GM23338 (cell line): ENCODE results near the gene RPS6KA3. TPM values are rescaled to one million over a fixed set of nuclear protein-coding genes. Genes with fewer than 3 reads are reported as not detected.

Source experiments
- ATAC-seq: fragments of 200-7000 bp; cut with Tn5 transposase; 3 replicates; pipeline ENCODE4 v1.9.1; 2020
- DNase-seq: peaks from one replicate; pipeline ENCODE4 v3.0.0-alpha.2; 2015; ENCODE audit warnings: low spot score
- H2AFZ ChIP-seq: fragments of 200-600 bp; sonication (generic); 2 replicates; pipeline ENCODE4 v1.8.0; 2016; ENCODE audit warnings: antibody characterized with exemption, mild to moderate bottlenecking, moderate library complexity
- H3F3A ChIP-seq: fragments of 200-600 bp; sonication (generic); replicated peaks from 2 replicates; pipeline ENCODE4 v1.8.0; 2017; ENCODE audit warnings: antibody characterized with exemption, mixed run types, low read depth
- H3K27ac ChIP-seq: fragments of 200-600 bp; sonication (generic); 2 replicates; pipeline ENCODE4 v1.6.1; 2016; ENCODE audit warnings: low read depth
- H3K27me3 ChIP-seq: fragments of 200-600 bp; sonication (generic); 2 replicates; pipeline ENCODE4 v1.8.0; 2016; ENCODE audit warnings: mild to moderate bottlenecking, mixed run types, moderate library complexity; ENCODE audit not compliant: insufficient read depth
- H3K36me3 ChIP-seq: fragments of 200-600 bp; sonication (generic); 2 replicates; pipeline ENCODE4 v1.8.0; 2016; ENCODE audit warnings: mild to moderate bottlenecking; ENCODE audit not compliant: insufficient read depth
- H3K4me1 ChIP-seq: fragments of 200-600 bp; sonication (generic); 2 replicates; pipeline ENCODE4 v1.8.0; 2016; ENCODE audit warnings: mild to moderate bottlenecking, moderate library complexity; ENCODE audit not compliant: insufficient read depth
- H3K4me2 ChIP-seq: fragments of 200-600 bp; sonication (generic); 2 replicates; pipeline ENCODE4 v1.7.1; 2017; ENCODE audit warnings: mixed run types
- H3K4me3 ChIP-seq: fragments of 200-600 bp; sonication (generic); 2 replicates; pipeline ENCODE4 v1.6.1; 2016; ENCODE audit warnings: mixed run types
- H3K79me2 ChIP-seq: fragments of 200-600 bp; sonication (generic); replicated peaks from 2 replicates; pipeline ENCODE4 v1.8.0; 2017; ENCODE audit warnings: mild to moderate bottlenecking; ENCODE audit not compliant: insufficient read depth
- H3K9me2 ChIP-seq: fragments of 200-600 bp; sonication (generic); 2 replicates; pipeline ENCODE4 v1.8.0; 2017; ENCODE audit not compliant: insufficient read depth
- H4K20me1 ChIP-seq: fragments of 200-600 bp; sonication (generic); replicated peaks from 2 replicates; pipeline ENCODE4 v1.8.0; 2017; ENCODE audit warnings: mild to moderate bottlenecking; ENCODE audit not compliant: insufficient read depth
- H3K27ac Mint-ChIP-seq: 2 replicates; pipeline ENCODE4 v1.8.0; 2020; ENCODE audit warnings: inconsistent platforms, mild to moderate bottlenecking, moderate library complexity, mixed read lengths
- H3K27me3 Mint-ChIP-seq: 3 replicates; pipeline ENCODE4 v1.8.0; 2022; ENCODE audit warnings: low read depth, mild to moderate bottlenecking, moderate library complexity, mixed read lengths, inconsistent platforms; ENCODE audit not compliant: insufficient read depth, poor library complexity
- H3K36me3 Mint-ChIP-seq: 3 replicates; pipeline ENCODE4 v1.8.0; 2021; ENCODE audit warnings: low read depth, mild to moderate bottlenecking, inconsistent platforms, moderate library complexity, mixed read lengths
- H3K4me1 Mint-ChIP-seq: 3 replicates; pipeline ENCODE4 v1.8.0; 2020; ENCODE audit warnings: mild to moderate bottlenecking, inconsistent platforms, mixed read lengths
- H3K4me3 Mint-ChIP-seq: 3 replicates; pipeline ENCODE4 v1.8.0; 2021; ENCODE audit warnings: moderate library complexity, mild to moderate bottlenecking, inconsistent platforms, mixed read lengths
- H3K9me3 Mint-ChIP-seq: 3 replicates; pipeline ENCODE4 v1.8.0; 2020; ENCODE audit warnings: moderate library complexity, mild to moderate bottlenecking, inconsistent platforms, mixed read lengths
- CREB1 ChIP-seq: fragments of 250-450 bp; sonication (Bioruptor Pico); IDR thresholded peaks from 2 replicates; pipeline ENCODE4 v1.5.0; 2020; ENCODE audit warnings: low read depth, mild to moderate bottlenecking, moderate library complexity
- EZH2 ChIP-seq: fragments of 200-600 bp; sonication (generic); IDR thresholded peaks from one replicate; pipeline ENCODE4 v1.8.0; 2017; ENCODE audit warnings: antibody characterized with exemption, mild to moderate bottlenecking, low read depth; ENCODE audit not compliant: unreplicated experiment
- NANOG ChIP-seq: IDR thresholded peaks from 2 replicates; pipeline ENCODE4 v1.6.1; 2016; ENCODE audit warnings: antibody characterized with exemption, borderline replicate concordance
- POLR2AphosphoS5 ChIP-seq: IDR thresholded peaks from 2 replicates; pipeline ENCODE4 v1.6.1; 2016; ENCODE audit warnings: antibody characterized with exemption, low read depth
- STAT1 ChIP-seq: IDR thresholded peaks from one replicate; pipeline ENCODE4 v1.6.1; 2016; ENCODE audit warnings: antibody characterized with exemption; ENCODE audit not compliant: unreplicated experiment
- ZNF114 ChIP-seq: fragments of 250-450 bp; sonication (Bioruptor Pico); IDR thresholded peaks from 2 replicates; pipeline ENCODE4 v1.5.0; 2020; ENCODE audit warnings: mild to moderate bottlenecking, moderate library complexity
- ZNF331 ChIP-seq: fragments of 250-450 bp; sonication (Bioruptor Pico); IDR thresholded peaks from 2 replicates; pipeline ENCODE4 v1.5.0; 2020; ENCODE audit warnings: low read depth, mild to moderate bottlenecking, moderate library complexity
- polyA plus RNA-seq: library from polyadenylated mRNA; unstranded; fragments of >200 nt; fragmentation: Nextera tagmentation; extraction: Ambion mirVana; gene quantifications from 2 replicates; pipeline ENCODE4 v1.2.1, GENCODE V29; 2016
- total RNA-seq: library from RNA; depleted of rRNA; stranded (reverse); fragments of >200 nt; shearing (Covaris generic); gene quantifications from 2 replicates; pipeline ENCODE4 v1.2.3, GENCODE V29; 2014
- TF ChIP-seq, protein P1 (sequence below): fragments of 250-450 bp; sonication (Bioruptor Pico); IDR thresholded peaks from 2 replicates; pipeline ENCODE4 v1.5.0; 2020; ENCODE audit warnings: mild to moderate bottlenecking, moderate library complexity
- TF ChIP-seq, protein P2 (sequence below), 2 experiments: fragments of 200-600 bp in 1 of 2; sonication (generic) in 1 of 2; conservative IDR thresholded peaks; 2 replicates each; pipeline versions ENCODE4 v1.5.1 to v1.6.1; 2016 to 2017; ENCODE audit warnings: antibody characterized with exemption in 2 of 2, low read depth in 2 of 2, mild to moderate bottlenecking in 2 of 2, moderate library complexity in 1 of 2
- TF ChIP-seq, protein P3 (sequence below): IDR thresholded peaks from one replicate; pipeline ENCODE4 v1.6.1; 2018; ENCODE audit warnings: antibody characterized with exemption; ENCODE audit not compliant: unreplicated experiment

Gene RPS6KA3
- total and polyA plus RNA-seq, 2 experiments from 2014 or later: 3.2 to 12.2 TPM

DNA sequence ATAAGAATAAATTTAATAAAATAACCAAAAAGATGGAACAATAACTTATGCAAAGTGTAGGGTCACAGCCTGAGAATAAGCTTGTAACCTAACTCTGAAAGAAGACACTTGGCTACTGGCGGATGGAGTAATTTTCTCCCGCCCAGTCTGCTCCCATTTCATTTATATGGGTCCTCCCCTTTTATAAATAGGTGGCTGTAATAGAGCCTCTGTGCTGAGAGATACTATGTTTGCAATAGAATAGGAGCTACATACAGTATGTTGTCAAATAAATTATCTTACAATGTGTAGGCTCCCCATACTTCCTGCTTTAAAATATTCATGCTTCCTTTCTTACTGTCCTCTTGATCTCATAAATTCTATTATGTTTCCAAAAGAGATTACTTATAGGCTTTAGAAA, 28.2 kb upstream of the RPS6KA3 start (continued):
- TF ChIP-seq, protein P1, sequence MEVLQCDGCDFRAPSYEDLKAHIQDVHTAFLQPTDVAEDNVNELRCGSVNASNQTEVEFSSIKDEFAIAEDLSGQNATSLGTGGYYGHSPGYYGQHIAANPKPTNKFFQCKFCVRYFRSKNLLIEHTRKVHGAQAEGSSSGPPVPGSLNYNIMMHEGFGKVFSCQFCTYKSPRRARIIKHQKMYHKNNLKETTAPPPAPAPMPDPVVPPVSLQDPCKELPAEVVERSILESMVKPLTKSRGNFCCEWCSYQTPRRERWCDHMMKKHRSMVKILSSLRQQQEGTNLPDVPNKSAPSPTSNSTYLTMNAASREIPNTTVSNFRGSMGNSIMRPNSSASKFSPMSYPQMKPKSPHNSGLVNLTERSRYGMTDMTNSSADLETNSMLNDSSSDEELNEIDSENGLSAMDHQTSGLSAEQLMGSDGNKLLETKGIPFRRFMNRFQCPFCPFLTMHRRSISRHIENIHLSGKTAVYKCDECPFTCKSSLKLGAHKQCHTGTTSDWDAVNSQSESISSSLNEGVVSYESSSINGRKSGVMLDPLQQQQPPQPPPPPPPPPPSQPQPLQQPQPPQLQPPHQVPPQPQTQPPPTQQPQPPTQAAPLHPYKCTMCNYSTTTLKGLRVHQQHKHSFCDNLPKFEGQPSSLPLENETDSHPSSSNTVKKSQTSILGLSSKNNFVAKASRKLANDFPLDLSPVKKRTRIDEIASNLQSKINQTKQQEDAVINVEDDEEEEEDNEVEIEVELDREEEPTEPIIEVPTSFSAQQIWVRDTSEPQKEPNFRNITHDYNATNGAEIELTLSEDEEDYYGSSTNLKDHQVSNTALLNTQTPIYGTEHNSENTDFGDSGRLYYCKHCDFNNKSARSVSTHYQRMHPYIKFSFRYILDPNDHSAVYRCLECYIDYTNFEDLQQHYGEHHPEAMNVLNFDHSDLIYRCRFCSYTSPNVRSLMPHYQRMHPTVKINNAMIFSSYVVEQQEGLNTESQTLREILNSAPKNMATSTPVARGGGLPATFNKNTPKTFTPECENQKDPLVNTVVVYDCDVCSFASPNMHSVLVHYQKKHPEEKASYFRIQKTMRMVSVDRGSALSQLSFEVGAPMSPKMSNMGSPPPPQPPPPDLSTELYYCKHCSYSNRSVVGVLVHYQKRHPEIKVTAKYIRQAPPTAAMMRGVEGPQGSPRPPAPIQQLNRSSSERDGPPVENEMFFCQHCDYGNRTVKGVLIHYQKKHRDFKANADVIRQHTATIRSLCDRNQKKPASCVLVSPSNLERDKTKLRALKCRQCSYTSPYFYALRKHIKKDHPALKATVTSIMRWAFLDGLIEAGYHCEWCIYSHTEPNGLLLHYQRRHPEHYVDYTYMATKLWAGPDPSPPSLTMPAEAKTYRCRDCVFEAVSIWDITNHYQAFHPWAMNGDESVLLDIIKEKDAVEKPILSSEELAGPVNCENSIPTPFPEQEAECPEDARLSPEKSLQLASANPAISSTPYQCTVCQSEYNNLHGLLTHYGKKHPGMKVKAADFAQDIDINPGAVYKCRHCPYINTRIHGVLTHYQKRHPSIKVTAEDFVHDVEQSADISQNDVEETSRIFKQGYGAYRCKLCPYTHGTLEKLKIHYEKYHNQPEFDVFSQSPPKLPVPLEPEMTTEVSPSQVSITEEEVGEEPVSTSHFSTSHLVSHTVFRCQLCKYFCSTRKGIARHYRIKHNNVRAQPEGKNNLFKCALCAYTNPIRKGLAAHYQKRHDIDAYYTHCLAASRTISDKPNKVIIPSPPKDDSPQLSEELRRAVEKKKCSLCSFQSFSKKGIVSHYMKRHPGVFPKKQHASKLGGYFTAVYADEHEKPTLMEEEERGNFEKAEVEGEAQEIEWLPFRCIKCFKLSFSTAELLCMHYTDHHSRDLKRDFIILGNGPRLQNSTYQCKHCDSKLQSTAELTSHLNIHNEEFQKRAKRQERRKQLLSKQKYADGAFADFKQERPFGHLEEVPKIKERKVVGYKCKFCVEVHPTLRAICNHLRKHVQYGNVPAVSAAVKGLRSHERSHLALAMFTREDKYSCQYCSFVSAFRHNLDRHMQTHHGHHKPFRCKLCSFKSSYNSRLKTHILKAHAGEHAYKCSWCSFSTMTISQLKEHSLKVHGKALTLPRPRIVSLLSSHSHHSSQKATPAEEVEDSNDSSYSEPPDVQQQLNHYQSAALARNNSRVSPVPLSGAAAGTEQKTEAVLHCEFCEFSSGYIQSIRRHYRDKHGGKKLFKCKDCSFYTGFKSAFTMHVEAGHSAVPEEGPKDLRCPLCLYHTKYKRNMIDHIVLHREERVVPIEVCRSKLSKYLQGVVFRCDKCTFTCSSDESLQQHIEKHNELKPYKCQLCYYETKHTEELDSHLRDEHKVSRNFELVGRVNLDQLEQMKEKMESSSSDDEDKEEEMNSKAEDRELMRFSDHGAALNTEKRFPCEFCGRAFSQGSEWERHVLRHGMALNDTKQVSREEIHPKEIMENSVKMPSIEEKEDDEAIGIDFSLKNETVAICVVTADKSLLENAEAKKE: no peak
- no peak for TF ChIP-seq ZNF114
- TF ChIP-seq ZNF331 (CRISPR knock-in tag): no peak
- TF ChIP-seq NANOG: no peak

DNA sequence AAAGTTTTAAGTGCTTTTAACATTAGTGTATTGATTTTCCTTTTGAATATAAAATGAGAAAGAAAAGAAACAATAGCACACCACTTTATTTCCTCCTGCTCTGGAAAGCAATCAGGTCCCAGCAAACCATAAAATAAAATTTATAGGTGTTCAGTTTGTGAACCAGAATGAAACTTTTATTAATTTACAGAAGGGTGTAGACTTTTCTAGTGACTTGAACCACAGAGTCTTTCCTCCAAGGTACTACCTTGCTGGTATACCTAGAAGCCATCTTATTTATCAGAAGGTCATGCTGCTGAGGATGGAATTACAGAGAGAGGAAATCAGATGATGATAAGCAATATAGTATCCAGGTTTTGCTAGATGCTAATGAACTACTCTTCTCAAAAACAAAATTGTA, 27.6 kb upstream of the RPS6KA3 start:
- no peak overlapping the region for H2AFZ ChIP-seq
- H3K9me3 Mint-ChIP-seq: no peaks in the 10 kb centered on the region
- H3K4me3 Mint-ChIP-seq: no peak overlapping the region
- H4K20me1 ChIP-seq: no peaks in the 10 kb centered on the region
- H3K4me1 Mint-ChIP-seq: no peaks in the 10 kb centered on the region
- H3K27ac Mint-ChIP-seq: no peak overlapping the region
- no peak overlapping the region for H3K4me2 ChIP-seq
- H3K36me3 Mint-ChIP-seq: no peaks in the 10 kb centered on the region
- DNase-seq (no peak), ATAC-seq (no peak)
- no peak overlapping the region for H3K4me3 ChIP-seq
- no peaks in the 10 kb centered on the region for H3K36me3 ChIP-seq
- no peaks in the 10 kb centered on the region for H3F3A ChIP-seq
- no peaks in the 10 kb centered on the region for H3K27me3 Mint-ChIP-seq
- H3K27me3 ChIP-seq: no peaks in the 10 kb centered on the region
- H3K27ac ChIP-seq: no peak overlapping the region
- no peaks in the 10 kb centered on the region for H3K79me2 ChIP-seq
- no peaks in the 10 kb centered on the region for H3K9me2 ChIP-seq
- no peaks in the 10 kb centered on the region for H3K4me1 ChIP-seq
- TF ChIP-seq POLR2AphosphoS5 (no peak), EZH2 (no peak), STAT1 (no peak), CREB1 (CRISPR knock-in tag) (no peak)
- TF ChIP-seq, protein P2, sequence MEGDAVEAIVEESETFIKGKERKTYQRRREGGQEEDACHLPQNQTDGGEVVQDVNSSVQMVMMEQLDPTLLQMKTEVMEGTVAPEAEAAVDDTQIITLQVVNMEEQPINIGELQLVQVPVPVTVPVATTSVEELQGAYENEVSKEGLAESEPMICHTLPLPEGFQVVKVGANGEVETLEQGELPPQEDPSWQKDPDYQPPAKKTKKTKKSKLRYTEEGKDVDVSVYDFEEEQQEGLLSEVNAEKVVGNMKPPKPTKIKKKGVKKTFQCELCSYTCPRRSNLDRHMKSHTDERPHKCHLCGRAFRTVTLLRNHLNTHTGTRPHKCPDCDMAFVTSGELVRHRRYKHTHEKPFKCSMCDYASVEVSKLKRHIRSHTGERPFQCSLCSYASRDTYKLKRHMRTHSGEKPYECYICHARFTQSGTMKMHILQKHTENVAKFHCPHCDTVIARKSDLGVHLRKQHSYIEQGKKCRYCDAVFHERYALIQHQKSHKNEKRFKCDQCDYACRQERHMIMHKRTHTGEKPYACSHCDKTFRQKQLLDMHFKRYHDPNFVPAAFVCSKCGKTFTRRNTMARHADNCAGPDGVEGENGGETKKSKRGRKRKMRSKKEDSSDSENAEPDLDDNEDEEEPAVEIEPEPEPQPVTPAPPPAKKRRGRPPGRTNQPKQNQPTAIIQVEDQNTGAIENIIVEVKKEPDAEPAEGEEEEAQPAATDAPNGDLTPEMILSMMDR (conservative IDR thresholded peaks at IDR 0.05; ENCODE audit: low read depth in 2 of 2): no peak
- TF ChIP-seq, protein P3, sequence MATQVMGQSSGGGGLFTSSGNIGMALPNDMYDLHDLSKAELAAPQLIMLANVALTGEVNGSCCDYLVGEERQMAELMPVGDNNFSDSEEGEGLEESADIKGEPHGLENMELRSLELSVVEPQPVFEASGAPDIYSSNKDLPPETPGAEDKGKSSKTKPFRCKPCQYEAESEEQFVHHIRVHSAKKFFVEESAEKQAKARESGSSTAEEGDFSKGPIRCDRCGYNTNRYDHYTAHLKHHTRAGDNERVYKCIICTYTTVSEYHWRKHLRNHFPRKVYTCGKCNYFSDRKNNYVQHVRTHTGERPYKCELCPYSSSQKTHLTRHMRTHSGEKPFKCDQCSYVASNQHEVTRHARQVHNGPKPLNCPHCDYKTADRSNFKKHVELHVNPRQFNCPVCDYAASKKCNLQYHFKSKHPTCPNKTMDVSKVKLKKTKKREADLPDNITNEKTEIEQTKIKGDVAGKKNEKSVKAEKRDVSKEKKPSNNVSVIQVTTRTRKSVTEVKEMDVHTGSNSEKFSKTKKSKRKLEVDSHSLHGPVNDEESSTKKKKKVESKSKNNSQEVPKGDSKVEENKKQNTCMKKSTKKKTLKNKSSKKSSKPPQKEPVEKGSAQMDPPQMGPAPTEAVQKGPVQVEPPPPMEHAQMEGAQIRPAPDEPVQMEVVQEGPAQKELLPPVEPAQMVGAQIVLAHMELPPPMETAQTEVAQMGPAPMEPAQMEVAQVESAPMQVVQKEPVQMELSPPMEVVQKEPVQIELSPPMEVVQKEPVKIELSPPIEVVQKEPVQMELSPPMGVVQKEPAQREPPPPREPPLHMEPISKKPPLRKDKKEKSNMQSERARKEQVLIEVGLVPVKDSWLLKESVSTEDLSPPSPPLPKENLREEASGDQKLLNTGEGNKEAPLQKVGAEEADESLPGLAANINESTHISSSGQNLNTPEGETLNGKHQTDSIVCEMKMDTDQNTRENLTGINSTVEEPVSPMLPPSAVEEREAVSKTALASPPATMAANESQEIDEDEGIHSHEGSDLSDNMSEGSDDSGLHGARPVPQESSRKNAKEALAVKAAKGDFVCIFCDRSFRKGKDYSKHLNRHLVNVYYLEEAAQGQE: no peak
